Peyer's patch (tissue), 4 donors: ENCODE measurements around the gene ELP6. TPM values are rescaled to one million over a fixed set of nuclear protein-coding genes. Genes with fewer than 3 reads are reported as not detected.

ENCODE experiments used
- DNase-seq, 3 donors: peaks; one replicate each; pipeline ENCODE4 v3.0.0-alpha.2; 2017 to 2019
- H3K27ac ChIP-seq, 4 donors: fragments of 200-600 bp; sonication (generic); one replicate each; pipeline ENCODE4 v1.5.1; 2016 to 2019
- H3K27me3 ChIP-seq, 2 donors: fragments of 200-600 bp; sonication (generic); one replicate each; pipeline ENCODE4 v1.5.1; 2019
- H3K36me3 ChIP-seq, 3 donors: fragments of 200-600 bp; sonication (generic); one replicate each; pipeline ENCODE4 v1.5.1; 2016 to 2019
- H3K4me1 ChIP-seq, 4 donors: fragments of 200-600 bp; sonication (generic); one replicate each; pipeline ENCODE4 v1.5.1; 2016 to 2019
- H3K4me3 ChIP-seq, 4 donors: fragments of 200-600 bp; sonication (generic); 1 replicate in 3 of 4; 2 replicates in 1 of 4; pipeline ENCODE4 v1.5.1; 2016 to 2019; ENCODE audit warnings: mild to moderate bottlenecking in 1 of 4
- H3K9me3 ChIP-seq, 4 donors: fragments of 200-600 bp; sonication (generic); one replicate each; pipeline ENCODE4 v1.5.1; 2016 to 2019; ENCODE audit warnings: mild to moderate bottlenecking in 1 of 4
- POLR2A ChIP-seq, 2 donors: fragments of 450-650 bp; IDR thresholded peaks; one replicate each; pipeline ENCODE4 v1.5.1; 2017; ENCODE audit warnings: antibody characterized with exemption in 2 of 2, mild to moderate bottlenecking in 2 of 2, moderate library complexity in 2 of 2
- total RNA-seq, 4 donors: library from RNA; depleted of rRNA; stranded (reverse); fragments of >200 nt; gene quantifications; one replicate each; pipeline ENCODE4 v1.1.0, GENCODE V29; 2016
- TF ChIP-seq, protein P1 (sequence below), 6 experiments: fragments of 450-650 bp in 4 of 6; fragments of 200-600 bp in 2 of 6; sonication (generic) in 1 of 6; IDR thresholded peaks; one replicate each; pipeline ENCODE4 v1.5.1; 2017 to 2019; ENCODE audit warnings: antibody characterized with exemption in 6 of 6, mild to moderate bottlenecking in 3 of 6, moderate library complexity in 1 of 6

ELP6 gene, protein sequence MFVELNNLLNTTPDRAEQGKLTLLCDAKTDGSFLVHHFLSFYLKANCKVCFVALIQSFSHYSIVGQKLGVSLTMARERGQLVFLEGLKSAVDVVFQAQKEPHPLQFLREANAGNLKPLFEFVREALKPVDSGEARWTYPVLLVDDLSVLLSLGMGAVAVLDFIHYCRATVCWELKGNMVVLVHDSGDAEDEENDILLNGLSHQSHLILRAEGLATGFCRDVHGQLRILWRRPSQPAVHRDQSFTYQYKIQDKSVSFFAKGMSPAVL
- total RNA-seq = 10 to 100 TPM in 2 of 4 donors, 1 to 10 TPM in 2; 8.3 to 25.9 (median 13.4) TPM

DNA sequence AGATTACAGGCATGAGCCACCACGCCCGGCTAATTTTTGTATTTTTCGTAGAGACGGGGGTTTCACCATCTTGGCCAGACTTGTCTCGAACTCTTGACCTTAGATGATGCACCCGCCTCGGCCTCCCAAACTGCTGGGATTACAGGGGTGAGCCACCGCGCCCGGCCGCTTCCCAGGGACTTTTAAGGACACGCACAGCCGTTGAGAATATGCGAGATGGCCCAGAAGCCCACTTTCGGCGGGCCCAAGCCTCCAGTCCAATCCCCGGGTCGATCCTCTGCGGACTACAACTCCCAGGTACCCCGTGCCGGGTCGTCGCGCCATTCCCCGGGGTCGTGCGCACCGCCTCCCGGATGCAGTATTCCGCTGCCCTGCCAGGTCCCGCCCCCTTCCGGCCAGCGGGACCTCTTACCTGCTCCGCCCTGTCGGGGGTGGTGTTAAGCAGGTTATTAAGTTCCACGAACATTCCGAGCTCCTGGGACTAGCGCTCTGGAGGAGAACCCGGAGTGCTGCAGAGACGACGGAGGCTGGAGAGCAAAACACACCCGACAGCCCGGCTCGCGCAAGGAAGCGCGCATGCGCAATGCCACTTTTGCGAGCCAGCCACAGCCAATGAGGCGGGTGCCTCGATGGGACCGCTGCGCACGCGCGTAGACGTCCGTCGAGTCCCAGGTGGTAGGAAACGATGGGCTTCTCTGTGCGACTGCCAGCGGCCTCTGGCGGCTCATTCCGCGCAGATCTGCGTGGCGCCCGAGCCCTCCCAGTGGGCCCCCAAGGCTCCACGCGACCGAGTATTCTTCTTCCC, at the start of gene ELP6:
Gene ELP6 (minus strand): TSS at position 588 of the 805 bp plus-strand sequence. CDS start 122 bp downstream, at position 466.
- Histone ChIP-seq H3K36me3 (peaks cover 0 to 23% (median 0%) of the 10 kb centered on the region in 3 donors), H3K27ac (peak within 1 kb of the TSS; percentile 88 to 99 (median 92)), H3K4me1 (peaks cover 0 to 11% (median 0%) of the 10 kb centered on the region in 4 donors), H3K4me3 (peak within 1 kb of the TSS; percentile 59 to 90 (median 69)), H3K9me3 (no peaks in the 10 kb centered on the region), H3K27me3 (no peaks in the 10 kb centered on the region)
- DNase-seq = peak; percentile 95 to 98 (median 98)
- peak; percentile 55 to 63 for TF ChIP-seq POLR2A (IDR thresholded peaks at IDR 0.05)
- TF ChIP-seq, protein P1, sequence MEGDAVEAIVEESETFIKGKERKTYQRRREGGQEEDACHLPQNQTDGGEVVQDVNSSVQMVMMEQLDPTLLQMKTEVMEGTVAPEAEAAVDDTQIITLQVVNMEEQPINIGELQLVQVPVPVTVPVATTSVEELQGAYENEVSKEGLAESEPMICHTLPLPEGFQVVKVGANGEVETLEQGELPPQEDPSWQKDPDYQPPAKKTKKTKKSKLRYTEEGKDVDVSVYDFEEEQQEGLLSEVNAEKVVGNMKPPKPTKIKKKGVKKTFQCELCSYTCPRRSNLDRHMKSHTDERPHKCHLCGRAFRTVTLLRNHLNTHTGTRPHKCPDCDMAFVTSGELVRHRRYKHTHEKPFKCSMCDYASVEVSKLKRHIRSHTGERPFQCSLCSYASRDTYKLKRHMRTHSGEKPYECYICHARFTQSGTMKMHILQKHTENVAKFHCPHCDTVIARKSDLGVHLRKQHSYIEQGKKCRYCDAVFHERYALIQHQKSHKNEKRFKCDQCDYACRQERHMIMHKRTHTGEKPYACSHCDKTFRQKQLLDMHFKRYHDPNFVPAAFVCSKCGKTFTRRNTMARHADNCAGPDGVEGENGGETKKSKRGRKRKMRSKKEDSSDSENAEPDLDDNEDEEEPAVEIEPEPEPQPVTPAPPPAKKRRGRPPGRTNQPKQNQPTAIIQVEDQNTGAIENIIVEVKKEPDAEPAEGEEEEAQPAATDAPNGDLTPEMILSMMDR (IDR thresholded peaks at IDR 0.05) = peak; percentile 3 to 70 (median 52)

DNA sequence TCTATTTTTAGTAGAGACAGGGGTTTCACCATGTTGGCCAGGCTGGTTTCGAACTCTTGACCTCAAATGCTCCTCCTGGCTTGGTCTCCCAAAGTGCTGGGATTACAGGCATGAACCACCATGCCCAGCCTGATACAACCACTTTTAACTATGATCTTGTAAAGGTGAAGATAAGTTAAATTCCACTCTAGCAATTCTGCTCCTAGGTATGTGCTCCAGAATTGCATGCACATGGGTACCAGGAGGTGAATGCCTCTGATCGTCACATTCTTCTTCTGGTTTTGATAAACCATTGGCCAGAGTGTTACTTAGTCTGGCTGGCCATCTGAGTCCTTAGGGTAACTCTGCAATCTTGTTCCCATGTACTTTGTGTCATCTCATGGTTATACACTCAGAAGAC, 42.8 kb upstream of the ELP6 start:
- Histone ChIP-seq H3K27ac (no peak overlapping the region), H3K4me3 (no peak overlapping the region), H3K4me1 (no peaks in the 10 kb centered on the region), H3K36me3 (no peaks in the 10 kb centered on the region), H3K9me3 (no peaks in the 10 kb centered on the region), H3K27me3 (no peaks in the 10 kb centered on the region)
- TF ChIP-seq, protein P1 (IDR thresholded peaks at IDR 0.05) = no peak
- no peak for TF ChIP-seq POLR2A (IDR thresholded peaks at IDR 0.05)
- no peak for DNase-seq

- TF ChIP-seq, protein P1 (IDR thresholded peaks at IDR 0.05) = no peak
- TF ChIP-seq POLR2A (IDR thresholded peaks at IDR 0.05) = no peak
- Histone ChIP-seq H3K36me3 (no peaks in the 10 kb centered on the region), H3K4me1 (no peaks in the 10 kb centered on the region), H3K27me3 (no peaks in the 10 kb centered on the region), H3K27ac (no peak overlapping the region), H3K4me3 (no peak overlapping the region), H3K9me3 (no peaks in the 10 kb centered on the region)
- no peak for DNase-seq
These were observed 40.8 kb upstream of the ELP6 start for GRCh38 chr3:47554335-47554734.

GRCh38 chr3:47553407-47553806, 39.9 kb upstream of the ELP6 start:
- H3K9me3 ChIP-seq = no peaks in the 10 kb centered on the region
- no peaks in the 10 kb centered on the region for H3K27me3 ChIP-seq
- no peaks in the 10 kb centered on the region for H3K4me1 ChIP-seq
- H3K4me3 ChIP-seq = no peak overlapping the region
- H3K36me3 ChIP-seq = no peaks in the 10 kb centered on the region
- H3K27ac ChIP-seq = no peak overlapping the region
- TF ChIP-seq, protein P1 (IDR thresholded peaks at IDR 0.05) = no peak
- TF ChIP-seq POLR2A (IDR thresholded peaks at IDR 0.05) = no peak
- no peak for DNase-seq

GRCh38 chr3:47542471-47543173, 29.1 kb upstream of the ELP6 start:
- no peaks in the 10 kb centered on the region for H3K4me1 ChIP-seq
- H3K27ac ChIP-seq = no peak overlapping the region
- no peaks in the 10 kb centered on the region for H3K9me3 ChIP-seq

More at GRCh38 chr3:47542471-47543173, 29.1 kb upstream of the ELP6 start:
- no peak for DNase-seq
- H3K4me3 ChIP-seq = no peak overlapping the region
- TF ChIP-seq, protein P1 (IDR thresholded peaks at IDR 0.05) = no peak
- TF ChIP-seq POLR2A (IDR thresholded peaks at IDR 0.05) = no peak
- no peaks in the 10 kb centered on the region for H3K27me3 ChIP-seq
- H3K36me3 ChIP-seq = no peaks in the 10 kb centered on the region
